Skeletal muscle satellite cell (primary cell): ENCODE measurements around the gene HDAC9.

Experiments
- H3K27me3 ChIP-seq: 2 replicates; pipeline ENCODE4 v1.7.0; 2013; ENCODE audit warnings: low read length; ENCODE audit not compliant: control insufficient read depth, insufficient read depth
- H3K36me3 ChIP-seq: 2 replicates; pipeline ENCODE4 v1.7.0; 2013; ENCODE audit warnings: mild to moderate bottlenecking, control low read depth, low read length; ENCODE audit not compliant: insufficient read depth
- H3K4me1 ChIP-seq: 2 replicates; pipeline ENCODE4 v1.7.0; 2013; ENCODE audit warnings: low read length; ENCODE audit not compliant: control insufficient read depth, insufficient read depth
- H3K4me2 ChIP-seq: 2 replicates; pipeline ENCODE4 v1.7.0; 2013; ENCODE audit warnings: mild to moderate bottlenecking, low read length
- H3K4me3 ChIP-seq: 2 replicates; pipeline ENCODE4 v1.7.0; 2013; ENCODE audit warnings: low read length
- H3K9ac ChIP-seq: 2 replicates; pipeline ENCODE4 v1.7.0; 2013; ENCODE audit warnings: mild to moderate bottlenecking, low read depth, low read length, moderate library complexity
- H3K9me3 ChIP-seq: replicated peaks from 2 replicates; pipeline ENCODE4 v1.7.0; 2013; ENCODE audit warnings: mild to moderate bottlenecking, control low read depth, low read length

HDAC9 gene

GRCh38 chr7:18653381-18654155, 158.0 kb downstream of the HDAC9 start:
- Histone ChIP-seq H3K9ac (no peak overlapping the region), H3K4me2 (no peak overlapping the region), H3K4me1 (no peaks in the 10 kb centered on the region), H3K36me3 (no peaks in the 10 kb centered on the region), H3K9me3 (no peaks in the 10 kb centered on the region), H3K27me3 (no peaks in the 10 kb centered on the region), H3K4me3 (no peak overlapping the region)

- H3K4me1 ChIP-seq = no peaks in the 10 kb centered on the region
- no peaks in the 10 kb centered on the region for H3K36me3 ChIP-seq
- H3K4me3 ChIP-seq = no peak overlapping the region
- no peak overlapping the region for H3K9ac ChIP-seq
- no peaks in the 10 kb centered on the region for H3K27me3 ChIP-seq
- H3K4me2 ChIP-seq = no peak overlapping the region
- H3K9me3 ChIP-seq = no peaks in the 10 kb centered on the region
Observed at GRCh38 chr7:18654709-18655108, 159.2 kb downstream of the HDAC9 start.

- Histone ChIP-seq H3K27me3 (no peaks in the 10 kb centered on the region), H3K4me2 (no peak overlapping the region), H3K9ac (no peak overlapping the region), H3K9me3 (no peaks in the 10 kb centered on the region), H3K4me3 (no peak overlapping the region), H3K36me3 (no peaks in the 10 kb centered on the region), H3K4me1 (no peaks in the 10 kb centered on the region)
Observed at GRCh38 chr7:18655506-18655905, 160.0 kb downstream of the HDAC9 start.

GRCh38 chr7:18655912-18656311, 160.4 kb downstream of the HDAC9 start:
- no peak overlapping the region for H3K9ac ChIP-seq
- no peaks in the 10 kb centered on the region for H3K9me3 ChIP-seq
- H3K4me2 ChIP-seq = no peak overlapping the region
- no peaks in the 10 kb centered on the region for H3K36me3 ChIP-seq
- H3K27me3 ChIP-seq = no peaks in the 10 kb centered on the region
- H3K4me3 ChIP-seq = no peak overlapping the region
- H3K4me1 ChIP-seq = no peaks in the 10 kb centered on the region

- Histone ChIP-seq H3K4me3 (no peak overlapping the region), H3K4me2 (no peak overlapping the region), H3K4me1 (no peaks in the 10 kb centered on the region), H3K9ac (no peak overlapping the region), H3K36me3 (no peaks in the 10 kb centered on the region), H3K9me3 (no peaks in the 10 kb centered on the region), H3K27me3 (no peaks in the 10 kb centered on the region)
Observed at GRCh38 chr7:18656362-18656761, 160.8 kb downstream of the HDAC9 start.

GRCh38 chr7:18659746-18660145, 164.2 kb downstream of the HDAC9 start:
- H3K9me3 ChIP-seq = no peaks in the 10 kb centered on the region

GRCh38 chr7:18663321-18663720, 167.8 kb downstream of the HDAC9 start:
- no peaks in the 10 kb centered on the region for H3K27me3 ChIP-seq
- no peak overlapping the region for H3K4me2 ChIP-seq
- H3K9ac ChIP-seq = no peak overlapping the region
- no peaks in the 10 kb centered on the region for H3K36me3 ChIP-seq
- no peaks in the 10 kb centered on the region for H3K9me3 ChIP-seq
- peaks cover 4% of the 10 kb centered on the region for H3K4me1 ChIP-seq
- H3K4me3 ChIP-seq = no peak overlapping the region

More at GRCh38 chr7:18659746-18660145, 164.2 kb downstream of the HDAC9 start:
- no peaks in the 10 kb centered on the region for H3K36me3 ChIP-seq
- no peak overlapping the region for H3K4me3 ChIP-seq
- no peaks in the 10 kb centered on the region for H3K27me3 ChIP-seq
- no peaks in the 10 kb centered on the region for H3K4me1 ChIP-seq
- no peak overlapping the region for H3K9ac ChIP-seq
- H3K4me2 ChIP-seq = no peak overlapping the region

GRCh38 chr7:18666107-18666728, 170.7 kb downstream of the HDAC9 start:
- Histone ChIP-seq H3K4me1 (peaks cover 4% of the 10 kb centered on the region), H3K9ac (no peak overlapping the region), H3K27me3 (no peaks in the 10 kb centered on the region), H3K4me2 (no peak overlapping the region), H3K36me3 (no peaks in the 10 kb centered on the region), H3K4me3 (no peak overlapping the region), H3K9me3 (no peaks in the 10 kb centered on the region)

- H3K4me3 ChIP-seq = no peak overlapping the region
Observed at GRCh38 chr7:18667466-18667865, 171.9 kb downstream of the HDAC9 start.

GRCh38 chr7:18671176-18671575, 175.6 kb downstream of the HDAC9 start:
- Histone ChIP-seq H3K4me2 (no peak overlapping the region), H3K4me1 (peaks cover 4% of the 10 kb centered on the region), H3K9ac (no peak overlapping the region), H3K36me3 (no peaks in the 10 kb centered on the region), H3K9me3 (no peaks in the 10 kb centered on the region), H3K27me3 (no peaks in the 10 kb centered on the region), H3K4me3 (no peak overlapping the region)

More at GRCh38 chr7:18667466-18667865, 171.9 kb downstream of the HDAC9 start:
- peak overlapping the region; percentile 42 for H3K4me2 ChIP-seq
- no peaks in the 10 kb centered on the region for H3K36me3 ChIP-seq
- peaks cover 4% of the 10 kb centered on the region for H3K4me1 ChIP-seq
- no peaks in the 10 kb centered on the region for H3K27me3 ChIP-seq
- no peak overlapping the region for H3K9ac ChIP-seq
- H3K9me3 ChIP-seq = no peaks in the 10 kb centered on the region

GRCh38 chr7:18675579-18675978, 180.0 kb downstream of the HDAC9 start:
- Histone ChIP-seq H3K9me3 (no peaks in the 10 kb centered on the region), H3K4me3 (no peak overlapping the region), H3K4me2 (no peak overlapping the region), H3K9ac (no peak overlapping the region), H3K4me1 (no peaks in the 10 kb centered on the region), H3K27me3 (no peaks in the 10 kb centered on the region), H3K36me3 (no peaks in the 10 kb centered on the region)

- Histone ChIP-seq H3K27me3 (no peaks in the 10 kb centered on the region), H3K36me3 (no peaks in the 10 kb centered on the region), H3K4me3 (no peak overlapping the region), H3K9me3 (no peaks in the 10 kb centered on the region), H3K4me1 (no peaks in the 10 kb centered on the region), H3K4me2 (no peak overlapping the region), H3K9ac (no peak overlapping the region)
Observed at GRCh38 chr7:18679261-18679660, 183.7 kb downstream of the HDAC9 start.
